Heart left ventricle (tissue), 13 donors: ENCODE measurements around the gene CFAP54.

Experiments used
- POLR2A ChIP-seq, 2 donors: fragments of 450-650 bp; IDR thresholded peaks; one replicate each; pipeline ENCODE4 v1.6.1; 2017; ENCODE audit warnings: antibody characterized with exemption in 2 of 2, mild to moderate bottlenecking in 2 of 2, moderate library complexity in 2 of 2
- TF ChIP-seq, protein P1 (sequence below), 12 donors: fragments of 200-600 bp; sonication (generic) in 4 of 12; IDR thresholded peaks; one replicate each; pipeline versions ENCODE4 v1.5.0 to v1.8.0; 2018 to 2022; ENCODE audit warnings: antibody characterized with exemption in 12 of 12, mild to moderate bottlenecking in 5 of 12
- donor health status: ischemic (EF 13 %, LVEDD 7.1; RV severe dilation, severe dysfunction).
- donor health status: DM: no; HTN: yes; CAD: no.
- donor health status: DM: no; HTN: no; CAD: no.
- donor health status: ischemic (EF 25% LVEDD 6.9; RV normal size, moderate dysfunction).
- donor health status: ischemic (EF 25% LVEDD 5.7; RV mildly dilated, moderate dysfunction).
- donor health status: ischemic (EF 35%, LVEDD 5.7; RV mildly dilated, moderate dysfunction).
- donor health status: nonischemic (EF 11% LVEDD 7.7; RV severe dilation, severe dysfunction).
- donor health status: DM: yes; HTN: yes; CAD: no.
- donor health status: PGD.
- donor health status: ischemic (EF 29% LVEDD 5.4; RV normal size, mild dysfunction).
- donor health status: nonischemic (EF 23%, LVEDD 6.1; RV moderate dilation, normal function).

DNA sequence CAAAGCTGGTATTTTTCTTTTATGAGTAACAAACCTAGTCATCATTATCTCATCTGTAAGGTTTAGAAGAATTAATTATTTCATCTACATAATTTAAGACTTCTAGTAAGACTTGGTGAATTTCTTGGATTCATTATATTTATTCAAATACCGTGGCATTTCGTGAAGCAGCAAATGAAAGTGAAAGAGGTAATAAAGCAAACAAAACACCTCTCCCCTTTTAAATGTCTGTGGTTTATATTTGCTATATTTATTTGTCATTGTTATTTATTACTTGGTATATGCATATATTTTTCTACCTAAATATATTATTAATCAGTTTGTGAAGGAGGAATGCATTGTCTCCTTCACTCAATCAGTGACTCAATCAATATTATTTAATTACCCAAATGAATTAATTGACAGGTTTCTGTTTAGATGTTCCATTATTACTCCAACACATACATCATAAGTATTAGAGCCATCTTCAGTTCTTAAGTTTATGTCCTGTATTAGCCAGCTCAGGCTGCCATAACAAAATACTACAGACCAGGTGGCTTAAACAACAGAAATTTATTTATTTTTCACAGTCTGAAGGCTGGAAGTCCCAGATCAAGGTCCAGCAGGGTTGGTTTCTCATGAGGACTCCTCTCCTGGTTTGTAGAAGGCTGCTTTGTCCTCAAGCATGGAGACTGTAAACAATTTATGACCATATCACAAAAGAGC is 6.6 kb downstream of the CFAP54 start:
- TF ChIP-seq, protein P1, sequence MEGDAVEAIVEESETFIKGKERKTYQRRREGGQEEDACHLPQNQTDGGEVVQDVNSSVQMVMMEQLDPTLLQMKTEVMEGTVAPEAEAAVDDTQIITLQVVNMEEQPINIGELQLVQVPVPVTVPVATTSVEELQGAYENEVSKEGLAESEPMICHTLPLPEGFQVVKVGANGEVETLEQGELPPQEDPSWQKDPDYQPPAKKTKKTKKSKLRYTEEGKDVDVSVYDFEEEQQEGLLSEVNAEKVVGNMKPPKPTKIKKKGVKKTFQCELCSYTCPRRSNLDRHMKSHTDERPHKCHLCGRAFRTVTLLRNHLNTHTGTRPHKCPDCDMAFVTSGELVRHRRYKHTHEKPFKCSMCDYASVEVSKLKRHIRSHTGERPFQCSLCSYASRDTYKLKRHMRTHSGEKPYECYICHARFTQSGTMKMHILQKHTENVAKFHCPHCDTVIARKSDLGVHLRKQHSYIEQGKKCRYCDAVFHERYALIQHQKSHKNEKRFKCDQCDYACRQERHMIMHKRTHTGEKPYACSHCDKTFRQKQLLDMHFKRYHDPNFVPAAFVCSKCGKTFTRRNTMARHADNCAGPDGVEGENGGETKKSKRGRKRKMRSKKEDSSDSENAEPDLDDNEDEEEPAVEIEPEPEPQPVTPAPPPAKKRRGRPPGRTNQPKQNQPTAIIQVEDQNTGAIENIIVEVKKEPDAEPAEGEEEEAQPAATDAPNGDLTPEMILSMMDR (IDR thresholded peaks at IDR 0.05), result no peak
- no peak for TF ChIP-seq POLR2A (IDR thresholded peaks at IDR 0.05)
